ENCODE measurements around the gene INF2. TPM values are rescaled to one million over a fixed set of nuclear protein-coding genes. Genes with fewer than 3 reads are reported as not detected.
A peak's percentile ranks its signal among the peaks of the same experiment; 100 is the strongest.

INF2 gene
- polyA plus RNA-seq, 1 donor (not counting 4 experiments of a cell fraction or from before 2014, with no cell fraction given) = 22.6 TPM

DNA sequence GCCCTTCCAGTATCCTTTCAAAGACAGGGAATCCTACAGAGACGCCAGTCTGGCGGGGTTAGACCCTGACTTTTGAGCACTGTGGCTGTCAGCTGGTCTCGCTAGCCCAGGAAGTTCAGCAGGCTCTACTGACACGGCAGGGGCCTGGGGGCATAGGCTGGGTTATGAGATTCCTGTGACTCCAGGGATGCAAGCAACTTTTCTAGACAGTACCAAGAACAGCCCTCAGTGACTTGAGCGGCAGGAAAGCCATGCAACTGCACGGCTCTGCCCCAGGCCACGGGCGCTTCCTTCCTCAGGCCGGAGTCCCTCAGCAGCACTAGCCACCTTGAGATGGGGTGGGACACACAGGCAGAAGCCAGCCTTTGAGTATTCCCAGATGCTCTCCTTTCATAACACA, 58.5 kb downstream of the INF2 start:
- Histone ChIP-seq H4K20me1 (ENCODE audit: control insufficient read depth, extremely low read depth, insufficient read depth, low read length) (no peaks in the 10 kb centered on the region), H3K4me3 (ENCODE audit: control insufficient read depth in 2 of 3, extremely low read depth in 1 of 3, insufficient read depth in 2 of 3, low read depth in 1 of 3, low read length in 3 of 3) (no peak overlapping the region), H3K4me1 (ENCODE audit: control insufficient read depth, extremely low read depth, insufficient read depth, low read length) (peaks cover 61% of the 10 kb centered on the region), H3K27ac (ENCODE audit: control insufficient read depth, insufficient read depth, low read length) (peak overlapping the region; percentile 67), H3K27me3 (ENCODE audit: control insufficient read depth, extremely low read depth, insufficient read depth, low read length) (no peaks in the 10 kb centered on the region), H3K4me2 (ENCODE audit: control insufficient read depth, extremely low read depth, insufficient read depth, low read depth, low read length) (no peak overlapping the region), H3K9me3 (ENCODE audit: control insufficient read depth, low read depth, low read length) (no peaks in the 10 kb centered on the region), H3K79me2 (ENCODE audit: control insufficient read depth, insufficient read depth, low read length) (no peaks in the 10 kb centered on the region), H3K9ac (ENCODE audit: control insufficient read depth, extremely low read depth, insufficient read depth, low read length) (no peak overlapping the region), H3K9me1 (ENCODE audit: control insufficient read depth, extremely low read depth, insufficient read depth, low read length) (peaks cover 2% of the 10 kb centered on the region), H2AFZ (ENCODE audit: control insufficient read depth, low read length) (no peak overlapping the region), H3K36me3 (ENCODE audit: control insufficient read depth in 2 of 2, extremely low read depth in 1 of 2, insufficient read depth in 2 of 2, low read length in 2 of 2) (no peaks in the 10 kb centered on the region)
- FAIRE-seq (no peak), DNase-seq (ENCODE audit: low read depth, low spot score) (no peak)
- dilution Hi-C loops (cut with MboI; ENCODE audit: extremely low pct_ligation_motif_present, low sequenced_read_pairs) = no loop called here
- TF ChIP-seq CTCF (optimal IDR thresholded peaks at IDR 0.05 in 1 of 3, IDR thresholded peaks at IDR 0.05 in 1 of 3, conservative IDR thresholded peaks at IDR 0.05 in 1 of 3; ENCODE audit: extremely low read depth in 1 of 3, insufficient read depth in 2 of 3, low read length in 3 of 3) = no peak
- no peak for TF ChIP-seq EZH2 (IDR thresholded peaks at IDR 0.05; ENCODE audit: low read length)

GRCh38 chr14:104749111-104749649, 59.8 kb downstream of the INF2 start:
- H4K20me1 ChIP-seq (ENCODE audit: control insufficient read depth, extremely low read depth, insufficient read depth, low read length) = peaks cover 2% of the 10 kb centered on the region
- H2AFZ ChIP-seq (ENCODE audit: control insufficient read depth, low read length) = no peak overlapping the region
- no peak overlapping the region for H3K4me3 ChIP-seq (ENCODE audit: control insufficient read depth in 2 of 3, extremely low read depth in 1 of 3, insufficient read depth in 2 of 3, low read depth in 1 of 3, low read length in 3 of 3)
- no peak for DNase-seq (ENCODE audit: low read depth, low spot score)
- peaks cover 59% of the 10 kb centered on the region for H3K4me1 ChIP-seq (ENCODE audit: control insufficient read depth, extremely low read depth, insufficient read depth, low read length)
- dilution Hi-C loops (cut with MboI; ENCODE audit: extremely low pct_ligation_motif_present, low sequenced_read_pairs) = no loop called here
- TF ChIP-seq CTCF (optimal IDR thresholded peaks at IDR 0.05 in 1 of 3, IDR thresholded peaks at IDR 0.05 in 1 of 3, conservative IDR thresholded peaks at IDR 0.05 in 1 of 3; ENCODE audit: extremely low read depth in 1 of 3, insufficient read depth in 2 of 3, low read length in 3 of 3) (peak in 2 of 3 experiments; percentile 7 to 33), EZH2 (IDR thresholded peaks at IDR 0.05; ENCODE audit: low read length) (no peak)
- FAIRE-seq = peak; percentile 66
- H3K27ac ChIP-seq (ENCODE audit: control insufficient read depth, insufficient read depth, low read length) = peak overlapping the region; percentile 74
- peaks cover 2% of the 10 kb centered on the region for H3K9me1 ChIP-seq (ENCODE audit: control insufficient read depth, extremely low read depth, insufficient read depth, low read length)
- H3K9ac ChIP-seq (ENCODE audit: control insufficient read depth, extremely low read depth, insufficient read depth, low read length) = peak overlapping the region; percentile 55
- no peaks in the 10 kb centered on the region for H3K9me3 ChIP-seq (ENCODE audit: control insufficient read depth, low read depth, low read length)
- H3K4me2 ChIP-seq (ENCODE audit: control insufficient read depth, extremely low read depth, insufficient read depth, low read depth, low read length) = peak overlapping the region; percentile 70
- no peaks in the 10 kb centered on the region for H3K36me3 ChIP-seq (ENCODE audit: control insufficient read depth in 2 of 2, extremely low read depth in 1 of 2, insufficient read depth in 2 of 2, low read length in 2 of 2)
- H3K79me2 ChIP-seq (ENCODE audit: control insufficient read depth, insufficient read depth, low read length) = peaks cover 12% of the 10 kb centered on the region
- no peaks in the 10 kb centered on the region for H3K27me3 ChIP-seq (ENCODE audit: control insufficient read depth, extremely low read depth, insufficient read depth, low read length)

Measured in keratinocyte (primary cell).